Prostate gland (tissue), 2 donors: ENCODE results near the gene PIK3R2. TPM values are rescaled to one million over a fixed set of nuclear protein-coding genes. Genes with fewer than 3 reads are reported as not detected.
A peak's percentile ranks its signal among the peaks of the same experiment; 100 is the strongest.

Source experiments
- DNase-seq: peaks from one replicate; pipeline ENCODE4 v3.0.0-alpha.2; 2019; ENCODE audit warnings: low spot score
- H3K27ac ChIP-seq, 2 donors: fragments of 200-600 bp; sonication (generic); 2 replicates each; pipeline ENCODE4 v1.5.1; 2017 to 2019
- H3K27me3 ChIP-seq: fragments of 200-600 bp; sonication (generic); replicated peaks from 2 replicates; pipeline ENCODE4 v1.5.1; 2019; ENCODE audit not compliant: insufficient read depth
- H3K36me3 ChIP-seq, 2 donors: fragments of 200-600 bp; sonication (generic); 1 replicate in 1 of 2; 2 replicates in 1 of 2; pipeline versions ENCODE4 v1.5.1 to v1.8.1; 2017 to 2019
- H3K4me1 ChIP-seq: fragments of 200-600 bp; sonication (generic); replicated peaks from 2 replicates; pipeline ENCODE4 v1.5.1; 2019
- H3K4me3 ChIP-seq, 2 donors: fragments of 200-600 bp; sonication (generic); 2 replicates each; pipeline ENCODE4 v1.5.1; 2017 to 2019
- H3K9me3 ChIP-seq: fragments of 200-600 bp; sonication (generic); 2 replicates; pipeline ENCODE4 v1.5.1; 2017
- POLR2A ChIP-seq: fragments of 450-650 bp; IDR thresholded peaks from one replicate; pipeline ENCODE4 v1.6.1; 2016; ENCODE audit warnings: antibody characterized with exemption, mild to moderate bottlenecking
- POLR2AphosphoS5 ChIP-seq: sonication (generic); formaldehyde crosslinking; IDR thresholded peaks from one replicate; pipeline ENCODE4 v1.6.1; 2017; ENCODE audit warnings: antibody characterized with exemption
- WGBS: methylation state at CpG from one replicate; pipeline ENCODE4 v1.1.5; 2018; 5-methylcytosine and 5-hydroxymethylcytosine counted together
- intact Hi-C: fragments of 100-400 bp; cut with DNase I; formaldehyde crosslinking; loops from one replicate; pipeline ENCODE4 v1.14.2; 2022
- total RNA-seq, 2 donors: library from RNA; depleted of rRNA; stranded (reverse); fragments of >200 nt; gene quantifications; one replicate each; pipeline ENCODE4 v1.1.0, GENCODE V29; 2016
- TF ChIP-seq, protein P1 (sequence below), 4 experiments: fragments of 200-600 bp in 2 of 4; fragments of 450-650 bp in 2 of 4; sonication (generic) in 2 of 4; IDR thresholded peaks; 1 replicate in 3 of 4; 2 replicates in 1 of 4; pipeline ENCODE4 v1.5.1; 2016 to 2019; ENCODE audit warnings: antibody characterized with exemption in 4 of 4, mild to moderate bottlenecking in 2 of 4, moderate library complexity in 2 of 4

The PIK3R2 gene
- total RNA-seq, 2 donors from 2014 or later = 41.3 to 71.6 TPM

DNA sequence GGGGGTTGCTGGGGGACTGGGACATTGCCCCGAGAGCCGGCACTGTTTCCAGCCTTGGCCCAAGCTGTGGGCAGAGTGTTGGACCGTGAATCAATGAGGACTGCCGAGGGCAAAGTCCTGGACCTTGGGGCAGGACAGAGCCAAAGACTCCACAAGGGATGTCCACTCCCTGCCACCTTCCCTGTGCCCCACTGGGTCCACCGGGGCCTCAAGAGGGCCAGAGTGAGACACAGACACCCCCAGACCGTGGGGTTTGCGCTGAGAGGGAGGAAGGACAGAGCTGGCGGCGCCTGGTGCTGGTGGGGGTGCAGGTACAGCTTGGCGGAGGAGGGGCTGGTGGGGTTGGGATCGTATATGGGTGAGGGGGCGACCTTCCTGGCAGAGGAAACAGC lies 43.6 kb upstream of the PIK3R2 start:
- WGBS = 62% methylated on average over 12 of the region's 12 CpGs
- no peaks in the 10 kb centered on the region for H3K36me3 ChIP-seq
- intact Hi-C loops = no loop called here
- peak overlapping the region; percentile 54 to 64 for H3K27ac ChIP-seq
- no peaks in the 10 kb centered on the region for H3K27me3 ChIP-seq
- H3K4me3 ChIP-seq = peak overlapping the region; percentile 54 to 75
- TF ChIP-seq POLR2AphosphoS5 = no peak
- no peak for TF ChIP-seq POLR2A
- TF ChIP-seq, protein P1, sequence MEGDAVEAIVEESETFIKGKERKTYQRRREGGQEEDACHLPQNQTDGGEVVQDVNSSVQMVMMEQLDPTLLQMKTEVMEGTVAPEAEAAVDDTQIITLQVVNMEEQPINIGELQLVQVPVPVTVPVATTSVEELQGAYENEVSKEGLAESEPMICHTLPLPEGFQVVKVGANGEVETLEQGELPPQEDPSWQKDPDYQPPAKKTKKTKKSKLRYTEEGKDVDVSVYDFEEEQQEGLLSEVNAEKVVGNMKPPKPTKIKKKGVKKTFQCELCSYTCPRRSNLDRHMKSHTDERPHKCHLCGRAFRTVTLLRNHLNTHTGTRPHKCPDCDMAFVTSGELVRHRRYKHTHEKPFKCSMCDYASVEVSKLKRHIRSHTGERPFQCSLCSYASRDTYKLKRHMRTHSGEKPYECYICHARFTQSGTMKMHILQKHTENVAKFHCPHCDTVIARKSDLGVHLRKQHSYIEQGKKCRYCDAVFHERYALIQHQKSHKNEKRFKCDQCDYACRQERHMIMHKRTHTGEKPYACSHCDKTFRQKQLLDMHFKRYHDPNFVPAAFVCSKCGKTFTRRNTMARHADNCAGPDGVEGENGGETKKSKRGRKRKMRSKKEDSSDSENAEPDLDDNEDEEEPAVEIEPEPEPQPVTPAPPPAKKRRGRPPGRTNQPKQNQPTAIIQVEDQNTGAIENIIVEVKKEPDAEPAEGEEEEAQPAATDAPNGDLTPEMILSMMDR (IDR thresholded peaks at IDR 0.05) = no peak
- H3K9me3 ChIP-seq = no peaks in the 10 kb centered on the region
- no peak for DNase-seq
- H3K4me1 ChIP-seq = no peaks in the 10 kb centered on the region

DNA sequence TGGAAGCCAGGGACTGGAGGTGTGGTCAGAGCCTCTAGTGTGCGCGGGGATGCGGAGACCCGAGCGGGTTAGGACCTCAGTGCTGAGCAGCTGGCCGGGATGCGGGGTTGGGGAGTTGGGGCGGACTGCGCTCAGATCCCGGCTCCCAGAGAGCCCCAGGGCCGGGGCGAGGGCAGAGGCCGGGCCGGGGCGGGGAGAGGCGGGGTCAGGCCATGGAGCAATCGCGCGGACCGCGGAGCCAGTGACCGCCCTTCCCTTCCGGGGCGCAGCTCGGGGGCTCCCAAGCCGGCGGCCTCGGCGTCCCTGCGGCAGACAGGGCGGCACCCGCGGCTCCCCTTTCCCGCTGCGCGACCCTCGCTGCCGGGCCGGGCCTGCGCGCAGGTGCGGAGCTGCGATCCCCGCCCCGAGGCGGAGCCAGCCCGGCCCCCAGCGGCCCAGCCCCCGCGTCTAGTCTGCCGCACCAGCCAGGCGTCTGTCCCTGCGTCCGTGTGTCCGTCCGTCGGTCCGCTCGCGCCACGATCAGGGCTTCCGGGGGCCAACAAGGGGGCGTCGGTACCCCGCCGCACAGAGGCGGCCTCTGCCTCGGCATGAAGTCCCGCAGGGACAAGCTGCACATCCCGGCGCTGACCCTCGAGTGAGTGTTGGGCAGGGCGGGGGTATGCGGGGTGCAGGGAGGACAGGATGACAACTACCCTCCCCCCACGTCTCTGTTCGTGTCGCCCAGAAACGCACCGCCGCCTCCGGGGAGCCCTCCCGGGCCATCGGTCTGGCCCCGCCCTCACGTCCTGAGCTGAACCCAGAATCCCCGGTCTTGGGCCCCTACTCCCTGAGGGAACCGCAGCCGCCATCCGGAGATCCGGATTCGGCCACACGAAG lies 43.0 kb upstream of the PIK3R2 start:
- peak overlapping the region; percentile 54 to 75 for H3K4me3 ChIP-seq
- no peak for DNase-seq
- TF ChIP-seq POLR2AphosphoS5 = no peak
- TF ChIP-seq POLR2A = peak; percentile 11
- intact Hi-C loops = loop anchor here (5.0 kb wide), 1 partner anchor 142 kb away; no protein-coding TSS in a partner anchor
- H3K36me3 ChIP-seq = no peaks in the 10 kb centered on the region
- H3K27me3 ChIP-seq = no peaks in the 10 kb centered on the region
- no peaks in the 10 kb centered on the region for H3K4me1 ChIP-seq
- WGBS = 4% methylated on average over 63 of the region's 92 CpGs
- no peaks in the 10 kb centered on the region for H3K9me3 ChIP-seq
- peak overlapping the region; percentile 54 to 64 for H3K27ac ChIP-seq

DNA sequence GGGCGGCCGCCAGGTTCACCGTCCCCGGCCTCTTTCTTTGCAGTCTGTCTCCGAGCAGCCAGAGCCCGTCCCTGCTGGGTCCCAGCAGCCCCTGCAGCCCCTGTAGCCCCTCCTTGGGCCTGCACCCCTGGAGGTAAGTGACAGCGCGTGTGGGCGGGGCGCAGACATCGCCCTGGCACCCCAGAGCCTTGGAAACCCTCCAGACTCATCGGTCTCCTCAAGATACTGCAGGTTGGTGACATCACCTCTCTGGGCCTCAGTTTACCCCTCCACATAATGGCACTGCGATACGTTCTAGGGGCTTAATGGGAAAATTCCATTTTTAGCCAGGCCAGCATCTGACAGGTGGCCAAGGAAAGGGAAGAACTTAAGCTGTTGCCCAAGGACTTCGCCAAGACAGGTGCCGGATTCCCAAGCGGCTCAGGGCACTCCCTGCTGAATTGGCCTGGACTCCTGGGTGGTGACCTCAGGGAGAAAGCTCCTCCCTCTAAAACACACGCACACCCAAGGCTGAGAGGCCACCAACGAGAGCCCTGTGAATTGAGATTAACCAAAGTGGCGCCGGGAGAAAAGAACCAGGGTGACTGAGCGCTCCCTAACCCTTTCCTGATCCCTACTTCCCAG lies 42.2 kb upstream of the PIK3R2 start:
- Histone ChIP-seq H3K27ac (peak overlapping the region in 1 of 2 donors; percentile 64), H3K4me3 (peak overlapping the region; percentile 54 to 75), H3K4me1 (no peaks in the 10 kb centered on the region), H3K36me3 (no peaks in the 10 kb centered on the region), H3K9me3 (no peaks in the 10 kb centered on the region), H3K27me3 (no peaks in the 10 kb centered on the region)
- 40% methylated on average over 22 of the region's 22 CpGs for WGBS
- DNase-seq = no peak
- TF ChIP-seq POLR2A (no peak), POLR2AphosphoS5 (no peak)
- TF ChIP-seq, protein P1 (IDR thresholded peaks at IDR 0.05) = no peak
- intact Hi-C loops = loop anchor here (5.0 kb wide), 1 partner anchor 142 kb away; no protein-coding TSS in a partner anchor

DNA sequence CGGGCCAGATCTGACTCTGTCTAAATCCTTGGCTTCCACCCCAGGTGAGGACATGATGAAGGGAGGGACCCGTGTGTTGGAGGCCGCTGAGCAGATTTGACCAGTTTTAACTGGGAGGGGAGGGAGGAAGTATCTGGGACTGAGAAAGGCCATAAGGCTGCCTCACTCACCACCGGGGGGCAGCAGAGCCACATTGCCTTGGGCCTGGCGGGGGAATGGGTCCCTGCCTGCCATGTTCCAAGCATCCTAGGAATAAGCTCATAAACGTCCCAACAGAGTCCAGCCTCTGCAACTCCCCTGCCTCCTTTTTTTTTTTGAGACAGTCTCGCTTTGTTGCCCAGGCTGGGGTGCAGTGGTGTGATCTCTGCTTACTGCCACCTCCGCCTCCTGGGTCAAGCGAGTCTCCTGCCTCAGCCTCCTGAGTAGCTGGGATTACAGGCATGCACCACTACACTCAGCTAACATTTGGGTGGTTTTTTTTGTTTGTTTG lies 39.9 kb upstream of the PIK3R2 start:
- Histone ChIP-seq H3K9me3 (no peaks in the 10 kb centered on the region), H3K27ac (no peak overlapping the region), H3K4me3 (no peak overlapping the region), H3K36me3 (no peaks in the 10 kb centered on the region), H3K4me1 (peaks cover 6% of the 10 kb centered on the region), H3K27me3 (no peaks in the 10 kb centered on the region)
- DNase-seq = peak; percentile 81
- TF ChIP-seq POLR2AphosphoS5 = peak; percentile 72
- TF ChIP-seq, protein P1 (IDR thresholded peaks at IDR 0.05) = peak; percentile 67 to 94 (median 86)
- no peak for TF ChIP-seq POLR2A
- WGBS = 28% methylated on average over 9 of the region's 9 CpGs
- intact Hi-C loops = loop anchor here (5.0 kb wide), 1 partner anchor 139 kb away; no protein-coding TSS in a partner anchor

DNA sequence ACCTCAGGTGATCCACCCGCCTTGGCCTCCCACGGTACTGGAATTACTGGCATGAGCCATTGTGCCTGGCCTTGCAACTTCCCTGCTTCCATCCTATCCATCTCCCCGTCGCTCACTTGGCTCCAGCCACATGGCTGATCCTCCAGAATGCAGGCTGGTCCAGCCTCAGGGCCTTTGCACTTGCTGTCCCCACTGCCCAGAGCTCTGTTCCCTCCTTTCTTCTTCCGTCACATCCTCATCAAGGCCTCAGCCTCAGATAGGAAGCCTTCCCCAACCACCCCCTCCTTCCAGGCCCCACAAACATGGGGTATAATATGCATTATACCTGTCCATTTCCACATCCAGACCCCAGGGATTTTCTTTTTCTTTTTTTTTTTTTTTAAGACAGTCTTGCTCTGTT lies 39.1 kb upstream of the PIK3R2 start:
- WGBS = 95% methylated on average over 5 of the region's 5 CpGs

More for the DNA sequence above, 39.1 kb upstream of the PIK3R2 start:
- TF ChIP-seq, protein P1 (IDR thresholded peaks at IDR 0.05) = no peak
- TF ChIP-seq POLR2AphosphoS5 (no peak), POLR2A (no peak)
- no peaks in the 10 kb centered on the region for H3K27me3 ChIP-seq
- intact Hi-C loops = loop anchor here (5.0 kb wide), 1 partner anchor 138 kb away; no protein-coding TSS in a partner anchor
- H3K27ac ChIP-seq = no peak overlapping the region
- H3K4me1 ChIP-seq = peaks cover 6% of the 10 kb centered on the region
- no peak overlapping the region for H3K4me3 ChIP-seq
- no peaks in the 10 kb centered on the region for H3K9me3 ChIP-seq
- no peaks in the 10 kb centered on the region for H3K36me3 ChIP-seq
- DNase-seq = no peak
